GM18520 (cell line): ENCODE data around the gene SLC31A1.

ENCODE experiments used
- ATAC-seq: cut with Tn5 transposase; IDR thresholded peaks from one replicate; pipeline ENCODE4 v1.9.1; 2021; ENCODE audit not compliant: unreplicated experiment

SLC31A1 gene

DNA sequence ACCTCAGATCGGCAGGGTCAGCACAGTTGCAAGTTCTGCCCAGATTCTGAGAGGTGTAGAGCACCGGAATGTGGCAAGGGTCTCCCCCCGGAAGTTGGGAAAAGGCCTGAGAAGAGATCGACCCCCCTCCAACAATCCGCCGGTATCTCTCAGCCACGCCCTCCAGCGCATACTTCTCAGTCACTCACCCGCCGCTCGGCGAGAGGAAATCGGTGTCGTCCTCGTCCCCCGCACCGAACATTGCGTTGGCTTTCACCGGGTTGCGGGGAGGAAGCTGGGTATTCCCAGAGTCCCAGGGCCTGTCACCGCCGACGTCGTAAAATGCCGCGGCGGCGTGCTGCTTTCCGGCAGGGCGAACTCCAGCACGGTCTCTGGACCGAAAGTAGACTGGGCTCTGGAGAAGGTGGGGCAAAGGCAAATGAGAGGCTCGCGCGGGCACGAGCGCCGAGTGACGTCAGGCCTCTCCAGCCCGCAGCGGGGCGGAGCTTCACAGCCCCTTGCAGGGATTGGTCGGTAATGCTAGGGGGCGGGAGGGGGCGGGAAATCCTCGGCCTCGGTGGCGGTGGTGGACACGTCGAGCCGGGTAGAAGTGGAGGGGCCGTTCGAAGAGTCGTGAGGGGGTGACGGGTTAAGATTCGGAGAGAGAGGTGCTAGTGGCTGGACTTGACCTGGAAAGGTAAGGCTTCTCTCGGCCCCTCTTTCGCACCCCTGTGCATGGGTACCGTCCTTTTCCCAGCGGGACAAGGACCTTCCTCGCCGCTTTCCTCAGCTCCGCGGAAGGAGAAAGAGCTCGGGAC lies at the start of gene SLC31A1, which contains the start of gene FKBP15:
Gene SLC31A1 (plus strand): TSS at position 542 of the 797 bp plus-strand sequence. CDS start 34,605 bp downstream, outside the sequence.
Gene FKBP15 (minus strand): TSS at position 275 of the 797 bp plus-strand sequence. CDS start 34 bp downstream, at position 241.
- peak; percentile 79 for ATAC-seq

DNA sequence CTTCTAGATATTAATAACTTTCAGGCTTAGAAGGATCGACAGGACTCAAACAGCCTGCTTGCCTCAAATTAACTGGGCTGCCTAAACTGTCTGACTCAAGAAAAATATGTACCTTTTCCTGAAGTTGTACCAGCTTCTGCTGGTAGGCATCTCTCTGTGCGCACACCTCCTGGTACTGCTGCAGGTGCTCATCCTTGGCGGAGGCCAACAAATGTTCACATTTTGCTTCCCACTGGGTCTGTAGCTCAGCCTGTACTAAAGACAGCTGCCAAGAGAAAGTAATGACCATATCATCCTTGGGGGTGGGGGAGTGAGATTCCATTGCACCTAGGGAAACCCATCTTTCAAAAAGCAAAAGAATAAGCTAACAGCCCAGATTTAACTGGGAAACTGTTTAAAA lies 48.0 kb upstream of the SLC31A1 start:
- ATAC-seq, result no peak

DNA sequence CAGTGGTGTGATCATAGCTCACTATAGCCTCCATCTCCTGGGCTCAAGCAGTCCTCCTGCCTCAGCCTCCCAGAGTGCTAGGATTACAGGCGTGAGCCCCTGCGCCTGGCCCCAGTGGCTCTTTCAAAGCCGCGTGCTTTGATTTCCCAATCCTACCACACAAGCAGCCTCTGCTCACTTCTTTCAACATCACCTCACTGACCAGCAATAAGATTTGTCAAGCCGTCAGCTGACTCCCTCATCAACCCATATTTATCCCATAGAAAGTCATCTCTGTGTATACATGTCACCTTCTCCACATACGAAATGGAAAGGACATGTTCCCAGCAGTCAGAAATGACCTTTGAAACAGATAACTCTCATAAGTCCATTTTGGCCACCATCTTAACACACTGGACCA lies 44.5 kb upstream of the SLC31A1 start:
- no peak for ATAC-seq

DNA sequence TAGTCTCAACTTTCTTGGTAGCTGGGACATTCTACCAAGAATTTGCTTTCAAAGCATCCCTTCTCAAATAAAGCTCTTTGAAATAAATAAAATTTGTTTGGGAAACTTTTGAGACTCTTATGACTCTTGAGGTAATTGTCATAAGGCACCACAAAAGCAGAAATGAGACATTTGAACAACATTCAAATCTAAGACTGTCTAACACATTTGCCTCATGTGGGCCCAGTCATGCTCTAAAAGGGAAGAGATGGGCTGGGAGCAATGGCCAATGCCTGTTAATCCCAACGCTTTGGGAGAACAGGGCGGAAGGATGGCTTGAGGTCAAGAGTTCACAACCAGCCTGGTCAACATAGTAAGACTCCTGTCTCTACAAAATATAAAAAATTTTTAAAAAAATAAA lies 44.1 kb upstream of the SLC31A1 start:
- ATAC-seq, result no peak

DNA sequence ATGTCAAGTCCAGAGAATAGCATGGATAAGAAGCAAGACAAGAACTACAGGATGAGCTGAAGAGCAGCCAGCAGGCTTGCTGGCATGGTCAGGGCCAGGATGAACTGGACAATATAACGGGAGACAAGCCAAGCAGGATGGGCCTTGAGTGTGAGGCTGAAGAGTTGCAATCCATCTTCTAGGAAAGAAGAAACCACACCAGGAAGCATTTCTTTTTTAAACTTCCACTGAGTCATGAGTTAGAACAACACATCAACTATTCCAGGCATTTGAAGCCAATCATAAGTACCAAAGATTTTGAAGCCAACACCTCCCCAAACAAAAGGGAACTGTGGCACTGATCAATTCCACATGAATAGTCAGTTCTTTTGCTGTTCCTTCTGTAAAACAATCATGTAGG lies 43.3 kb upstream of the SLC31A1 start:
- no peak for ATAC-seq

DNA sequence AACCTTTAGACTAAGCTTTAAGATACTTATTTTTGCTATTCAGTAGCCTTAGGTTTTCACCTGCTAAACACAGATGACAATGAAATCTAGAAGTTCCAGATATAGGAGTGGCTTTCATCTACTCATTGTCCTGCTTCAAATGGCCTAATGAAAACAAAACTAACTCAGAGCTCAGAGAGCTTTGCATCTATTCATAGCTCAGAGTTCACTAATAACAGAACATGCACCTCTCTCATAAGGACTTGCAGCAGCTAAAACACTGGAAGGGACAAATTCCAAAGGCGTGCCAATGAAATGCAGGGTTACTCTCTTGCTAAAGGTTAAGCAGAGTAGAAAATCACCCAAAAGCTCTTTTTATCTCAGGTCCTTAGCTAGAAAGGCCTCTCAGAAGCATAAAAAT lies 41.5 kb upstream of the SLC31A1 start:
- ATAC-seq, result no peak

- no peak for ATAC-seq
Observed at GRCh38 chr9:113181165-113181564, 40.2 kb upstream of the SLC31A1 start.

DNA sequence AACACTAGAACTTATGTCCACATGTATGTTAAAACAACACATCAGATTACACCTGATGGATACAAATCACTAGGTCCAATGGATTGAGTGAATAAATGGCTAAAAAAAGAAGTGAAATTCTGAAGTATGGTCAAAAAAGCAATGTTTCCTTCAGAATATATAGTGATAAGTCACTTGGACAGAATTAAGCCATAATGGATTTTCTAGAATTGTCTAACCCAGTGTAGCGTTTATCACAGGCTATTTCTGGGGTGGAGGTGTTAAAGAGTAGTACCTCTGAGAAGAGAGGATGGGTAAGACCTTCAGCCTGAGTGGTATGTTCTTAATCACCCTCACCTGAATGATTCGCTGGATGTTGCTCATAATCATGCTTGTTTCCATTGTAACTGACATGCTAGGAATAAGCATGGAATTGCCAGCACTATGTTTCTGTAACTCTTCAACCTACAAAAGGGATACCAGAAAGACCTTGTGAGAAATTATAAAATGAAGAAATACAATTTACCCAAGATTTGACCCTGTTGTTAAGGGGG lies 37.3 kb upstream of the SLC31A1 start:
- no peak for ATAC-seq

GRCh38 chr9:113184539-113184938 lies 36.8 kb upstream of the SLC31A1 start:
- no peak for ATAC-seq

GRCh38 chr9:113185271-113185670 lies 36.1 kb upstream of the SLC31A1 start:
- no peak for ATAC-seq

DNA sequence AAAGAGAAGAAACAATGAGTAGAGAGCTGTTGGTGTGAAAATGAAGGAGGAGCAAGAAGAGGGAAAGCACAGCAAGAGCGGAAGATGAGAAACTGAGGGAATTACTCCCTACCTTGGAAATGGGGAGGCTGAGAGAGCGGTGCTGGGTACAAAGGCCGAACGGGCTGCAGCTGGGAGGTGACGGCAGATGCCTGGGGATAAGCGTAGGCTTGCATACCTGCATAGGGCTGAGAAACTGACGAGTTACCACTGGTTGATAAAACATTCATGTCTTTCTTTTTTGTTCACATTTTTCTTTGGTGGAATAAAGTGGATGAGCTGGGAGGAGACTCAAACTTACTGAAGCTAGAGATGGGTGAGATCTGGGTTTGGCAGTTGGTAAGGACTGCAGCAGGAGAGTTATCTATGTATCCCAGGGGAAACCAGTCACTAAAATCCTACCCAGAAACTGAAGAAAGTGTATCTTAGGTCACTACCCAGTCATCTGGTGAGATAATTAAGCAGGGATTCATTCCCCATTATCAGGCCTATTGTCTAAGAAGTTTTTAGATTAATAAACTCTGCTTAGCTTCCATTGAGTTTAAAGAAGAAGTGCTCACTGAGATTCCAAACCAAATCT lies 35.1 kb upstream of the SLC31A1 start:
- ATAC-seq, result no peak

- no peak for ATAC-seq
Observed at GRCh38 chr9:113187929-113188595, 33.3 kb upstream of the SLC31A1 start.

- no peak for ATAC-seq
Observed at GRCh38 chr9:113192455-113192854, 28.9 kb upstream of the SLC31A1 start.

GRCh38 chr9:113199683-113200329 lies 21.5 kb upstream of the SLC31A1 start:
- ATAC-seq, result no peak

GRCh38 chr9:113205432-113205831 lies 15.9 kb upstream of the SLC31A1 start:
- ATAC-seq, result no peak

DNA sequence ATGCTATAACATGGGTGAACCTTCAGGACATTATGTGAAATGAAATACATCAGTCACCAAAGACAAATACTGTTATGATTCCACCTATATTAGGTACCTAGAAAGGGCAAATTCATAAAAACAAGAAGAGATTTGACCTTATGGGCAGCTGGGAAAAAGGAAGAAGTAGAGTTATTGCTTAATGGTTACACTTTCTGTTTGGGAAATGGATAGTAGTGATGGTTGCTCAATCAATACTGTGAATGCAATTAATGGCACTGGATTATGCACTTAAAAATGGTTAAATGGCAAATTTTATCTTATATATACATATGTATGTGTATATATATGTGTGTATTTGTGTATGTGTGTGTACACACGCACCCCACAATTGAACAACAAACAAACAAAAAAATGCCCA lies 15.5 kb upstream of the SLC31A1 start:
- ATAC-seq, result no peak

DNA sequence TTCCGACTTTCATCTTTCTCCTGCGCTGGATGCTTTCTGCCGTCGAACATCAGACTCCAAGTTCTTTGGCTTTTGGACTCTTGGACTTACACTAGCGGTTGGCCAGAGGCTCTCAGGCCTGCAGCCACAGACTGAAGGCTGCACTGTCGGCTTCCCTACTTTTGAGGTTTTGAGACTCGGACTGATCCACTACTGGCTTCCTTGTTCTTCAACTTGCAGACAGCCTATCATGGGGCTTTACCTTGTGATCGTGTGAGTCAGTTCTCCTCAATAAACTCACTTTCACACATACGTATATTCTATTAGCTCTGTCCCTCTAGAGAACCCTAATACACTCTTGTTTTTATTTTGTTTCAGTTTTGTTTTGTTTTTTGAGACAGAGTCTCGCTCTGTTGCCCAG lies 10.5 kb upstream of the SLC31A1 start:
- ATAC-seq, result peak; percentile 42

GRCh38 chr9:113215132-113215531 lies 6.2 kb upstream of the SLC31A1 start:
- no peak for ATAC-seq

DNA sequence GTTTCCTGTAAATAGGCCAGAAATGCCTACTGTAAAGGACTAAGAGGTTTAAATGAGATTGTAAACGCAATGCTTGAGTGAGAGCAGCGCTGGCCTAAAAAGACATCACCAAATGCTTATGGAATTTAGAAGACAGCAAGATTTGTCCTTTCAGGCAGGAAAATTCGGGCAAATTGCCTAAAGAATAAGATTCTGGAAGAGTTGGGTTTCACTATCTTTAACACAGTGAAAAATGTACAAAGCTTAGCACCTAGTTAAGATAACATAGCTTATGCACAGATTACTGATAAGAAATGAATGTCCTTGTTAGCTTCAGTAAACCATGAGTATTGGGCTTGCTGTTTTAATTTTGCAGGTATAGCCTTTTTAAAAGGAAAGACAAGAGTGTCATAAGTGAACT lies 4.9 kb upstream of the SLC31A1 start:
- no peak for ATAC-seq

- ATAC-seq, result peak; percentile 25
Observed at GRCh38 chr9:113219186-113219936, 2.0 kb upstream of the SLC31A1 start.
